Liver (tissue), 9 donors: Measurements from ENCODE around the gene GPR132. TPM values are rescaled to one million over a fixed set of nuclear protein-coding genes. Genes with fewer than 3 reads are reported as not detected.

ENCODE experiments used
- DNase-seq: peaks from one replicate; pipeline ENCODE4 v3.0.0-alpha.2; 2017; ENCODE audit warnings: low spot score
- H3K27ac ChIP-seq, 2 donors: one replicate each; pipeline ENCODE4 v1.7.0; 2013; ENCODE audit warnings: inconsistent platforms in 2 of 2, low read length in 2 of 2, control low read depth in 1 of 2, low read depth in 1 of 2, mild to moderate bottlenecking in 1 of 2
- H3K27me3 ChIP-seq, 4 donors: one replicate each; pipeline versions ENCODE4 v1.6.1 to v1.7.0; 2013; ENCODE audit warnings: low read length in 3 of 4, inconsistent platforms in 1 of 4, mild to moderate bottlenecking in 1 of 4, moderate library complexity in 1 of 4; ENCODE audit not compliant: control insufficient read depth in 4 of 4, insufficient read depth in 4 of 4
- H3K36me3 ChIP-seq, 4 donors: one replicate each; pipeline versions ENCODE4 v1.6.1 to v1.7.0; 2013; ENCODE audit warnings: low read length in 3 of 4, mild to moderate bottlenecking in 3 of 4, low read depth in 1 of 4, moderate library complexity in 1 of 4; ENCODE audit not compliant: control insufficient read depth in 4 of 4, insufficient read depth in 3 of 4
- H3K4me1 ChIP-seq, 4 donors: one replicate each; pipeline versions ENCODE4 v1.6.1 to v1.7.0; 2013; ENCODE audit warnings: low read length in 3 of 4, mild to moderate bottlenecking in 3 of 4, moderate library complexity in 1 of 4; ENCODE audit not compliant: control insufficient read depth in 4 of 4, insufficient read depth in 4 of 4
- H3K4me3 ChIP-seq, 3 donors: one replicate each; pipeline versions ENCODE4 v1.6.1 to v1.7.0; 2013; ENCODE audit warnings: low read length in 3 of 3, control low read depth in 1 of 3, low read depth in 1 of 3, mild to moderate bottlenecking in 1 of 3
- H3K9ac ChIP-seq, 2 donors: one replicate each; pipeline ENCODE4 v1.7.0; 2013; ENCODE audit warnings: low read length in 2 of 2, mild to moderate bottlenecking in 2 of 2, moderate library complexity in 2 of 2, control low read depth in 1 of 2, low read depth in 1 of 2
- H3K9me3 ChIP-seq, 4 donors: one replicate each; pipeline versions ENCODE4 v1.6.1 to v1.7.0; 2013; ENCODE audit warnings: low read length in 3 of 4; ENCODE audit not compliant: control insufficient read depth in 4 of 4
- EGR1 ChIP-seq, 2 donors: IDR thresholded peaks; 2 replicates each; pipeline ENCODE4 v1.6.1; 2016 to 2018; ENCODE audit warnings: antibody characterized with exemption in 2 of 2, low read depth in 2 of 2
- FOXA1 ChIP-seq: IDR thresholded peaks from 2 replicates; pipeline ENCODE4 v1.6.1; 2016; ENCODE audit warnings: antibody characterized with exemption
- FOXA2 ChIP-seq: IDR thresholded peaks from 2 replicates; pipeline ENCODE4 v1.6.1; 2016; ENCODE audit warnings: antibody characterized with exemption
- GABPA ChIP-seq, 2 donors: IDR thresholded peaks in 1 of 2; conservative IDR thresholded peaks in 1 of 2; 2 replicates each; pipeline ENCODE4 v1.6.1; 2016; ENCODE audit warnings: antibody characterized with exemption in 2 of 2, mild to moderate bottlenecking in 1 of 2, moderate library complexity in 1 of 2
- HNF4A ChIP-seq, 2 donors: conservative IDR thresholded peaks; 2 replicates each; pipeline ENCODE4 v1.6.1; 2016; ENCODE audit warnings: antibody characterized with exemption in 2 of 2, mild to moderate bottlenecking in 2 of 2
- HNF4G ChIP-seq: IDR thresholded peaks from 2 replicates; pipeline ENCODE4 v1.6.1; 2016; ENCODE audit warnings: antibody characterized with exemption
- RAD21 ChIP-seq, 2 donors: IDR thresholded peaks; 2 replicates each; pipeline ENCODE4 v1.6.1; 2016; ENCODE audit warnings: antibody characterized with exemption in 2 of 2, mild to moderate bottlenecking in 2 of 2
- RXRA ChIP-seq, 2 donors: IDR thresholded peaks; 2 replicates each; pipeline ENCODE4 v1.6.1; 2017 to 2018; ENCODE audit warnings: antibody characterized with exemption in 2 of 2, mild to moderate bottlenecking in 1 of 2
- SP1 ChIP-seq: IDR thresholded peaks from 2 replicates; pipeline ENCODE4 v1.6.1; 2018; ENCODE audit warnings: antibody characterized with exemption, mild to moderate bottlenecking
- TAF1 ChIP-seq: conservative IDR thresholded peaks from 2 replicates; pipeline ENCODE4 v1.6.1; 2016; ENCODE audit warnings: antibody characterized with exemption, mild to moderate bottlenecking
- YY1 ChIP-seq: IDR thresholded peaks from 2 replicates; pipeline ENCODE4 v1.6.1; 2016; ENCODE audit warnings: antibody characterized with exemption, mild to moderate bottlenecking
- WGBS: extraction: QIAGEN DNeasy Blood & Tissue Kit; methylation state at CpG from one replicate; pipeline ENCODE4 v1.1.7; 2013; 5-methylcytosine and 5-hydroxymethylcytosine counted together
- polyA plus RNA-seq, 2 donors: library from polyadenylated mRNA; stranded (reverse) in 1 of 2; unstranded in 1 of 2; fragments of 200-250 nt in 1 of 2; fragments of >200 nt in 1 of 2; fragmentation: Nextera tagmentation in 1 of 2; extraction: Ambion mirVana in 1 of 2; gene quantifications; one replicate each; pipeline versions ENCODE4 v1.2.1 to v1.2.3, GENCODE V29; 2013 to 2015
- total RNA-seq, 2 donors: library from RNA; depleted of rRNA; stranded (reverse); fragments of >200 nt; gene quantifications; one replicate each; pipeline ENCODE4 v1.2.3, GENCODE V29; 2014
- TF ChIP-seq, protein P1 (sequence below): fragments of 150-350 bp; IDR thresholded peaks from 2 replicates; pipeline ENCODE4 v1.5.1; 2017; ENCODE audit warnings: improper control_type of control experiment, low read depth, low read length; ENCODE audit not compliant: missing input control
- TF ChIP-seq, protein P2 (sequence below): IDR thresholded peaks from 2 replicates; pipeline ENCODE4 v1.6.1; 2016; ENCODE audit warnings: antibody characterized with exemption
- TF ChIP-seq, protein P3 (sequence below): IDR thresholded peaks from 2 replicates; pipeline ENCODE4 v1.6.1; 2016; ENCODE audit warnings: antibody characterized with exemption, mild to moderate bottlenecking
- TF ChIP-seq, protein P4 (sequence below): IDR thresholded peaks from 2 replicates; pipeline ENCODE4 v1.6.1; 2016; ENCODE audit warnings: antibody characterized with exemption
- TF ChIP-seq, protein P5 (sequence below): IDR thresholded peaks from 2 replicates; pipeline ENCODE4 v1.6.1; 2016; ENCODE audit warnings: antibody characterized with exemption
- donor health status: healthy.
- donor health status: healthy.
- donor health status: healthy.
- donor health status: healthy.
- donor health status: healthy.

GPR132 gene
- total and polyA plus RNA-seq, 4 donors: 0.32 to 1.2 (median 0.75) TPM

DNA sequence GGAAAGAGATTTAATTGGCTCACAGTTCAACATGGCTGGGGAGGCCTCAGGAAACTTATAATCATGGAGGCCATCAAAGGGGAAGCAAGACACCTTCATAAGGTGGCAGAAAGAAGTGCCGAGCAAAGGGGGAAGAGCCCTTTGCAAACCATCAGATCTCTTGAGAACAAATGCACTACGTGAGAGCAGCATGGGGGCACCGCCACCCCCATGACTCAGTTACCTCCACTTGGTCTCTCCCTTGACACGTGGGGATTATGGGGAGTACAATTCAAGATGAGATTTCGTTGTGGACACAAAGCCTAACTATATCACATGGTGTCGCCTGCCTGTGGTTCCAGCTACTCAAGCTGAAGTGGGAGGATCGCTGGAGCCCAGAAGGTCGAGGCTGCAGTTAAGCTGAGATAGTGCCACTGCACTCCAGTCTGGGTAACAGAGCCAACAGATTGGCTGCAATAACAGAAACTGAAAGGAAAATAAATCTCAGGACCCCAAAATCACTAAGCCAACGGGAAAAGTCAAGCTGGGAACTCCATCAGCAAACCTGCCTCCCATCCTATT, 34.3 kb downstream of the GPR132 start:
- Histone ChIP-seq H3K9me3 (peaks cover 0 to 3% (median 1%) of the 10 kb centered on the region in 4 donors), H3K4me3 (no peak overlapping the region), H3K4me1 (no peaks in the 10 kb centered on the region), H3K36me3 (no peaks in the 10 kb centered on the region), H3K9ac (no peak overlapping the region), H3K27me3 (peaks cover 0 to 3% (median 0%) of the 10 kb centered on the region in 4 donors), H3K27ac (no peak overlapping the region)
- no peak for DNase-seq
- WGBS: 78% methylated on average over 9 of the region's 9 CpGs
- TF ChIP-seq GABPA (IDR thresholded peaks at IDR 0.05 in 1 of 2, conservative IDR thresholded peaks at IDR 0.05 in 1 of 2) (no peak), RAD21 (IDR thresholded peaks at IDR 0.05) (no peak), FOXA1 (no peak), RXRA (IDR thresholded peaks at IDR 0.05) (no peak), YY1 (no peak), EGR1 (IDR thresholded peaks at IDR 0.05; ENCODE audit: low read depth in 2 of 2) (no peak), FOXA2 (no peak), HNF4G (no peak), TAF1 (no peak)
- TF ChIP-seq, protein P1, sequence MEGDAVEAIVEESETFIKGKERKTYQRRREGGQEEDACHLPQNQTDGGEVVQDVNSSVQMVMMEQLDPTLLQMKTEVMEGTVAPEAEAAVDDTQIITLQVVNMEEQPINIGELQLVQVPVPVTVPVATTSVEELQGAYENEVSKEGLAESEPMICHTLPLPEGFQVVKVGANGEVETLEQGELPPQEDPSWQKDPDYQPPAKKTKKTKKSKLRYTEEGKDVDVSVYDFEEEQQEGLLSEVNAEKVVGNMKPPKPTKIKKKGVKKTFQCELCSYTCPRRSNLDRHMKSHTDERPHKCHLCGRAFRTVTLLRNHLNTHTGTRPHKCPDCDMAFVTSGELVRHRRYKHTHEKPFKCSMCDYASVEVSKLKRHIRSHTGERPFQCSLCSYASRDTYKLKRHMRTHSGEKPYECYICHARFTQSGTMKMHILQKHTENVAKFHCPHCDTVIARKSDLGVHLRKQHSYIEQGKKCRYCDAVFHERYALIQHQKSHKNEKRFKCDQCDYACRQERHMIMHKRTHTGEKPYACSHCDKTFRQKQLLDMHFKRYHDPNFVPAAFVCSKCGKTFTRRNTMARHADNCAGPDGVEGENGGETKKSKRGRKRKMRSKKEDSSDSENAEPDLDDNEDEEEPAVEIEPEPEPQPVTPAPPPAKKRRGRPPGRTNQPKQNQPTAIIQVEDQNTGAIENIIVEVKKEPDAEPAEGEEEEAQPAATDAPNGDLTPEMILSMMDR: no peak
- TF ChIP-seq, protein P2, sequence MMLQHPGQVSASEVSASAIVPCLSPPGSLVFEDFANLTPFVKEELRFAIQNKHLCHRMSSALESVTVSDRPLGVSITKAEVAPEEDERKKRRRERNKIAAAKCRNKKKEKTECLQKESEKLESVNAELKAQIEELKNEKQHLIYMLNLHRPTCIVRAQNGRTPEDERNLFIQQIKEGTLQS: no peak
- TF ChIP-seq, protein P3, sequence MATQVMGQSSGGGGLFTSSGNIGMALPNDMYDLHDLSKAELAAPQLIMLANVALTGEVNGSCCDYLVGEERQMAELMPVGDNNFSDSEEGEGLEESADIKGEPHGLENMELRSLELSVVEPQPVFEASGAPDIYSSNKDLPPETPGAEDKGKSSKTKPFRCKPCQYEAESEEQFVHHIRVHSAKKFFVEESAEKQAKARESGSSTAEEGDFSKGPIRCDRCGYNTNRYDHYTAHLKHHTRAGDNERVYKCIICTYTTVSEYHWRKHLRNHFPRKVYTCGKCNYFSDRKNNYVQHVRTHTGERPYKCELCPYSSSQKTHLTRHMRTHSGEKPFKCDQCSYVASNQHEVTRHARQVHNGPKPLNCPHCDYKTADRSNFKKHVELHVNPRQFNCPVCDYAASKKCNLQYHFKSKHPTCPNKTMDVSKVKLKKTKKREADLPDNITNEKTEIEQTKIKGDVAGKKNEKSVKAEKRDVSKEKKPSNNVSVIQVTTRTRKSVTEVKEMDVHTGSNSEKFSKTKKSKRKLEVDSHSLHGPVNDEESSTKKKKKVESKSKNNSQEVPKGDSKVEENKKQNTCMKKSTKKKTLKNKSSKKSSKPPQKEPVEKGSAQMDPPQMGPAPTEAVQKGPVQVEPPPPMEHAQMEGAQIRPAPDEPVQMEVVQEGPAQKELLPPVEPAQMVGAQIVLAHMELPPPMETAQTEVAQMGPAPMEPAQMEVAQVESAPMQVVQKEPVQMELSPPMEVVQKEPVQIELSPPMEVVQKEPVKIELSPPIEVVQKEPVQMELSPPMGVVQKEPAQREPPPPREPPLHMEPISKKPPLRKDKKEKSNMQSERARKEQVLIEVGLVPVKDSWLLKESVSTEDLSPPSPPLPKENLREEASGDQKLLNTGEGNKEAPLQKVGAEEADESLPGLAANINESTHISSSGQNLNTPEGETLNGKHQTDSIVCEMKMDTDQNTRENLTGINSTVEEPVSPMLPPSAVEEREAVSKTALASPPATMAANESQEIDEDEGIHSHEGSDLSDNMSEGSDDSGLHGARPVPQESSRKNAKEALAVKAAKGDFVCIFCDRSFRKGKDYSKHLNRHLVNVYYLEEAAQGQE: no peak
- TF ChIP-seq, protein P4, sequence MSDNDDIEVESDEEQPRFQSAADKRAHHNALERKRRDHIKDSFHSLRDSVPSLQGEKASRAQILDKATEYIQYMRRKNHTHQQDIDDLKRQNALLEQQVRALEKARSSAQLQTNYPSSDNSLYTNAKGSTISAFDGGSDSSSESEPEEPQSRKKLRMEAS: no peak
- TF ChIP-seq, protein P5, sequence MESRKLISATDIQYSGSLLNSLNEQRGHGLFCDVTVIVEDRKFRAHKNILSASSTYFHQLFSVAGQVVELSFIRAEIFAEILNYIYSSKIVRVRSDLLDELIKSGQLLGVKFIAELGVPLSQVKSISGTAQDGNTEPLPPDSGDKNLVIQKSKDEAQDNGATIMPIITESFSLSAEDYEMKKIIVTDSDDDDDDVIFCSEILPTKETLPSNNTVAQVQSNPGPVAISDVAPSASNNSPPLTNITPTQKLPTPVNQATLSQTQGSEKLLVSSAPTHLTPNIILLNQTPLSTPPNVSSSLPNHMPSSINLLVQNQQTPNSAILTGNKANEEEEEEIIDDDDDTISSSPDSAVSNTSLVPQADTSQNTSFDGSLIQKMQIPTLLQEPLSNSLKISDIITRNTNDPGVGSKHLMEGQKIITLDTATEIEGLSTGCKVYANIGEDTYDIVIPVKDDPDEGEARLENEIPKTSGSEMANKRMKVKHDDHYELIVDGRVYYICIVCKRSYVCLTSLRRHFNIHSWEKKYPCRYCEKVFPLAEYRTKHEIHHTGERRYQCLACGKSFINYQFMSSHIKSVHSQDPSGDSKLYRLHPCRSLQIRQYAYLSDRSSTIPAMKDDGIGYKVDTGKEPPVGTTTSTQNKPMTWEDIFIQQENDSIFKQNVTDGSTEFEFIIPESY: no peak

DNA sequence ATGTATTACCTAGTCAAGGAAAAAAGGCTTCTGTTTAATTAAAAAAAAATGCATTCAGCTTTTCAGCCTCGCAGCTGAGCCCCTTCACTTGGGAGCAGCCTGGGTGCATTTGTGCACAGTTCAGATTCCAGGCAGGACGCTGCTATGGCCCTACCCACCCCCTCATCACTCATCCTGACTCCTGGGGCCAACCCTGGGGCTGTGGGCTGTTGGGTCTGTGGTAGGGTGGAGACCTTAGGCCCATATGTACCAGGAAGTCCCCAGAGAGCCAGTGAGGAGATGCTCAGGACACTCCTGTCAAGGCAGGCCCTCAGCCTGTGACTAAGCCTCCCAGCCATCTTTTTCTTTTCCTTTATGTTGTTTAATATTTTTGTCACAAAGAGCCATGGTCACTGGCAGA, 35.0 kb downstream of the GPR132 start:
- Histone ChIP-seq H3K4me3 (no peak overlapping the region), H3K36me3 (no peaks in the 10 kb centered on the region), H3K27ac (no peak overlapping the region), H3K27me3 (peaks cover 0 to 3% (median 0%) of the 10 kb centered on the region in 4 donors), H3K9ac (no peak overlapping the region), H3K4me1 (no peaks in the 10 kb centered on the region), H3K9me3 (peaks cover 0 to 3% (median 1%) of the 10 kb centered on the region in 4 donors)
- TF ChIP-seq HNF4G (no peak), YY1 (no peak), GABPA (IDR thresholded peaks at IDR 0.05 in 1 of 2, conservative IDR thresholded peaks at IDR 0.05 in 1 of 2) (no peak), HNF4A (conservative IDR thresholded peaks at IDR 0.05) (no peak), RAD21 (IDR thresholded peaks at IDR 0.05) (no peak), SP1 (no peak), RXRA (IDR thresholded peaks at IDR 0.05) (no peak), EGR1 (IDR thresholded peaks at IDR 0.05; ENCODE audit: low read depth in 2 of 2) (no peak)
- WGBS: 71% methylated on average over 2 of the region's 2 CpGs
- DNase-seq: no peak
